GM19025 (cell line): ENCODE data around the gene TRAF7.
"Not testable (repeated sequence)": the region's sequence is repeated elsewhere in the genome, so short reads cannot be mapped to it uniquely, and the experiment has no call there.

Source experiments
- ATAC-seq: cut with Tn5 transposase; IDR thresholded peaks from one replicate; pipeline ENCODE4 v1.9.1; 2021; ENCODE audit warnings: mild to moderate bottlenecking, low read depth, moderate library complexity; ENCODE audit not compliant: unreplicated experiment

Gene TRAF7

DNA sequence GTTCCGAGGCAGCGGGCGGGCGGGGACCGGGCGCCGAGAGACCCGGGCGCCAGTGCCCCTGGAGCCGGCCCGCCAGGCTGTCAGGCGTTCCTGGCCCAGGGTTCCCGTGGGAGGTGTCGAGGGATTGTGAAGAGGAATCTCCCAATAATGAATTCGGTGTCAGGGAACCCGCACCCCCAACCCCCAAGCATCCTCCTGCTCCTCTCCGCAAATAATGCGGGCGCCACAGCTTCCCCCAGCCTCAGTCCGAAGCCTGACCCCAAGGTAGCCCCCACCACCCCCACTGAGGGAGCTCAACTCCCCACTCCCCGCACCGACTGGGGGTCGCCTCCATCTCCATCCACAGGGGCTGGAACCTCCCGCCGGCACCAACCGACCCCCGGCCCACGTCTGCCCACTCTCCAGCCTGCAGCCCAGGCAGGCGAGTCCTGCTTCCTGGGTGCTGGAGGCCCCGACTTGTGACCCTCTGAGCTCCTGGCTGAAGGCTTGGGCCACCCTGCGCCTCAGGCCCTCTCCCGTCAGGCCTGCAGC lies 41.5 kb downstream of the TRAF7 start:
- no peak for ATAC-seq

DNA sequence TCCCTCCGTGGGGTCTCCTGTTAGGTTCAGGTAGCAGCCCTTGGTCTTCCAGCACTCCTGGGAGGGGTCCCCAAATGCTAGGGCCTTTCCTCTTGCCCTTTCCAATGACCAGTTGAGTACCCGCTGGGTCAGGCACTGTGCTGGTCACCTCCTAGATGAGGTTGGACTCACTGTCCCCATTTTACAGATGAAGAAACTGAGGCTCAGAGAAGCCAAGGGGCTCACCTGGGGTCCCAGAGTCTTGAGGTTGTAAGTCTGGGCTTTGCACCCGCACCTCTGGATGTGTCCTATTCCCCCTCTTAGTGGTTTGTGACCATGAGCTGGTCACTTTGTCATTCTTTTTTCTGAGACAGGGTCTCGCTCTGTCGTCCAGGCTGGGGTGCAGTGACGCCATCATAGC lies 42.2 kb downstream of the TRAF7 start:
- no peak for ATAC-seq

GRCh38 chr16:2198283-2198682 lies 42.7 kb downstream of the TRAF7 start:
- no peak for ATAC-seq

- no peak for ATAC-seq
Measured at GRCh38 chr16:2199095-2199494, 43.5 kb downstream of the TRAF7 start.

DNA sequence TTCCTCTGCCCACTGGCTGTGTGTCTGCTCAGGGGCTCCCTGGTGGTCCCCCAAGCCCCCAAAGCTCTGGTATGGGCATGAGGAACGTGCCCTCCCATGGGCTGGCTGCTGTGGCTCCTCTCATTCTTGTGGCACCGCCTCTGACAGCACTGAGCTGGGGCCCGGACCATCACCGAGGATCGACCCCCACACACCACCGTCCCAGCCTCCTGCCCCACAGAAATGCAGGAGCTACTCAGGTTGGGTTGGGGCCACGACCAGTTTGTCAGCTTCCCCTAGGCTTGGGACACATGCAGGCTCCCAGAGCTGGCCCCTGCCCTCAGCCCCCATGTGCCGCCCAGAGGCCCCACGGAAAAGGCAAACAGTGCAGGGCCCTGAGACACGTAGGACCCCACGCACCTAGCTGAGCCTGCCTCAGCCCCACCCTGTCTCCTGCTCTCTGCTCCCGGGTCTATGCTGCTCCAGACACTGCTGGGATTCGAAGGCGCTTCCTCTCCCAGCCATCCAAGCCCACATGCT lies 44.1 kb downstream of the TRAF7 start:
- no peak for ATAC-seq

DNA sequence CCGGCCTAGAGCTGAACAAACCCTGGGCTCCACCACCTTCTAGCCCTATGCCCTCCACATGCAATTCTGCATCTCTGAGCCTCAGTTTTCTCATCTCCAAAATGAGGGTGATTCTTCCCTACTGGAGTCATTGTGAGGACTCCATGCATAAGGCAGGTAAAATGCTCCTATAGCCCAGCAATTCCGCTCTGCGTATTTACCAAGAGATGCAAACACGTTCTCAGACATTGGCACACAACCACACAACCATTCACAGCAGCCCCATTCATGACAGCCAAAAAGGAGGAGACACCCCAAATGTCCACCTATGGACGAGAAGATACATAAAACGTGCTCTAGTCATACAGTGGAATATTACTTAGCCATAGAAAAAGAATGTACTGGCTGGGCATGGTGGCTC lies 44.7 kb downstream of the TRAF7 start:
- ATAC-seq, result no peak

- not testable (repeated sequence) for ATAC-seq
Measured at GRCh38 chr16:2203119-2203688, 47.6 kb downstream of the TRAF7 start.

GRCh38 chr16:2204416-2205103 lies 49.0 kb downstream of the TRAF7 start:
- ATAC-seq, result no peak

- ATAC-seq, result peak; percentile 66
Measured at GRCh38 chr16:2205104-2205966, 49.8 kb downstream of the TRAF7 start, which contains the start of gene MLST8. MLST8 (plus strand) TSS chr16:2205454; CDS start chr16:2206086, 632 bp downstream.

DNA sequence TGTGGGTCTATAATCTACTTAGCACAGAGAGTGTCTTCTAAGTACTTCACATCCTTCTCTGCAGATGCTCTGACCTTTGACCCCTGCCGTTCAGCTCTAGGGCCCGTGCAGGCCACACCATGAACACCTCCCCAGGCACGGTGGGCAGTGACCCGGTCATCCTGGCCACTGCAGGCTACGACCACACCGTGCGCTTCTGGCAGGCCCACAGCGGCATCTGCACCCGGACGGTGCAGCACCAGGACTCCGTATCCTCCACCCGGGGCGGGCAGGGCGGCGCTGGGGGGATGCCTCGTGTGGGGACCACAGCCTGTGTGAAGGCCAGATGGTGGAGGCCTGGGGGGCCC lies 50.4 kb downstream of the TRAF7 start:
- ATAC-seq, result peak; percentile 5

DNA sequence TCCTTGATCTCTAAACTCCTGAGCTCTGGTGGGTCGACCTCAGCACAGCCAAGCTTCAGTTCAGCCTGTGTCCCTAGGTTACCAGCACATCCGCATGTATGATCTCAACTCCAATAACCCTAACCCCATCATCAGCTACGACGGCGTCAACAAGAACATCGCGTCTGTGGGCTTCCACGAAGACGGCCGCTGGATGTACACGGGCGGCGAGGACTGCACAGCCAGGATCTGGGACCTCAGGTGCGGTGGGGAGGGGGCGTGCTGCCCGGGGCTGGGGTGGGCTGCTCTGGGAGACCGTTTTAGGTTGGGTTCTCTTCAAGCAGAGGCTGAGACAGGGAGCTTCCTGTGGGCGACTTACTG lies 50.8 kb downstream of the TRAF7 start:
- ATAC-seq, result no peak

DNA sequence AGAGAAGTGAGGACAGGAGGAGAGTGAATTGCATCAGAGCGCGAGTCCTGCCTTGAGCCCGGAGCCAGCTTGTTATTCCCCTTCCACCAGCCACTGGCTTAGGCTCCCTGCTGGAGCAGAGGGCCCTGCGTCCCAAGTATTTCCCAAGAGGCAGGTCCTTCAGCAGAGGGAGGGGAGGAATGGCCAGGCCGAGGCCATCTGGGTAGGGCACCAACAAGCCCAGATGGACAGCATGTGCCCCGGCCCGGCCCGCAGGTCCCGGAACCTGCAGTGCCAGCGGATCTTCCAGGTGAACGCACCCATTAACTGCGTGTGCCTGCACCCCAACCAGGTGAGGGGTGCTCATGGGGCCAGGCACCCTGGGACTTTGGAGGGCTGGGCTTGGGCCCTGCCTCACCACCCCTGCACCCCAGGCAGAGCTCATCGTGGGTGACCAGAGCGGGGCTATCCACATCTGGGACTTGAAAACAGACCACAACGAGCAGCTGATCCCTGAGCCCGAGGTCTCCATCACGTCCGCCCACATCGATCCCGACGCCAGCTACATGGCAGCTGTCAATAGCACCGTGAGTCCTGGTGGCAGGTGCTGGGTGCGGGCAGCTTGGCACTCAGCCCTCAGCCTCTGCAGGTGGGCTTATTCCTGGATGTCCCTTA lies 51.3 kb downstream of the TRAF7 start:
- no peak for ATAC-seq

GRCh38 chr16:2207872-2208271 lies 52.3 kb downstream of the TRAF7 start:
- ATAC-seq, result no peak

GRCh38 chr16:2208308-2208707 lies 52.7 kb downstream of the TRAF7 start:
- no peak for ATAC-seq

DNA sequence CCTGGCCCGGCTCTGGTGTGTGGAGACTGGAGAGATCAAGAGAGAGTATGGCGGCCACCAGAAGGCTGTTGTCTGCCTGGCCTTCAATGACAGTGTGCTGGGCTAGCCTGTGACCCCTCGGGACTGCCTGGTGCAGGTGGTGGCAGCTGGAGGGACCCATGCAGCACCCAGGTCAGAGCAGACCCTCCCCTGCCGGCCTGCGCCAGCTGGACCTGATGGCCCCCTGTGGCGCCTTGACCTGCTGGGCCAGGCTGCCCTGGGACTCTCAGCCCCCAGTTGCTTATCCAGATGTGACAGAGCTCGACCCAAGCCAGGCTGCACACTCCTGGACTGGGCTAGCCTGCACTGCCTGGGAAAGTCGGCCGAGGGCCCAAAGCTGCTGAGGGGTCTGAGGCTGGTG lies 53.2 kb downstream of the TRAF7 start:
- ATAC-seq, result no peak

- no peak for ATAC-seq
Measured at GRCh38 chr16:2209258-2210008, 53.9 kb downstream of the TRAF7 start.

GRCh38 chr16:2210009-2210332 lies 54.4 kb downstream of the TRAF7 start:
- no peak for ATAC-seq

DNA sequence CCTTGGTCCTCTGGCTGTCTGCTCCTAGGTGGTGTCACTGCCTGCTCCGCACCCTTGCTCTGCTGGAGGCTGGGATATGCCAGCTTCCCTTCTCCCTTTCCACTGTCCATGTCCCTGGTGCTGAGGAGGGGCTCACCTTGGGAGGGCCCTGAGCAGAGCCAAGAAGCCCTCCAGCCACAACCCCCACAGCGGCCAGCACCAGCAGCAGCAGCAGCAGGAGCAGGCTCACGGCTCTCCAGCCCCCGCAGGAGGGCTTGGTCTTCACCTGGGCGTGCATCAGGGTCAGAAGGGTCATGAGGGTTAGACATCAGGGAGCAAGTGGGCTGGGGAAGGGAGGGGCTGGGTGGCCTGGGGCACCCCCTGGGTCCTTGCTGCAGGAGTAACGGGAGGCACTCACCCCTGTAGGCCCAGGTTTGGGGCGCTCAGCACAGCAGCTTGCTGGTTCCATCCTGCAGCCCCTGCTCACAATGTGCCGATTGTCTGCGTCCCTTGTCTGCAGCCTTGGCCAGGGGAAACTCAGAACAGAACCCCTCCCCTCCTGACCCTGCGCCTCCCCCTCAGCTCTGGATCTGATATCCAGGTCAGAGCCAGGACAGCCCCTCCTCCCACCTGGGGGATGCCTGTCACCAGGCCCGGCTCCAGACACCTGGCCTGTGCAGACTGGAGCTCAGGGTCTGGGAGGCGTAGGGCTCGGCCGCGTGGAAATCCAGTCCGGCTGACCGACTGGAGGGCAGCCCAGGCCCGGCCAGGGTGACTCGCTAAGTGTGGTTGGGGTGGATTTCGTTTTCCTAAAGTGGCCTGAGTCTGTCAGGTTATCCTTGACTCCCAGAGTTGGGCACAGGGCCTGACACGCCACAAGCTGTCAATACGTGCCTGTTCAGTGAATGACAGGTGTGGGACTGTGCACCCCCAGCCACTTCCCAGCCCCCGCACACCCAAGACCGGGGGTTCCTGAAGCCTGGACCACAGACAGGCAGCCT lies 55.1 kb downstream of the TRAF7 start, which contains the start of gene BRICD5:
Gene BRICD5 (minus strand): TSS at position 478 of the 980 bp plus-strand sequence. CDS start 30 bp downstream, at position 448.
- no peak for ATAC-seq

DNA sequence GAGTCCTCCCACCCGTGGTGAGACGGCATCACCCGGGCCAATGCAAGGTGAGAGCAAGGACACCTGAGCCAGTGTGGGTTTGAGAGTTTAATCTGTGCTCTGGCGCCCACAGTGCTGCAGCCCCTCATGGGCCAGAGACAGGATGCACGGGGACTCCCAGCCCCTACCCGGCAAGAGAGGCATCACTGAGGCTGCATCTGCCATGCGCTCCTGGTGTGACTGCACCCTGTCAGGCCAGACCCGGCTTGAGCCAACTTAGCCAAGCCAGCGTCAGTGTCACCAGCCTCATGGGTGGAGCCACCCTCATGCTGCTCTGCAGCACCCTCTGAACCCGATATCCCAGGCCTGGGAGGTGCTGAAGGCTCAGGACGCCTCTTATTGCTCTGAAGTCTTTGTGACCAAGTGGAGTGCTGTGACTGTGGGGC lies 56.4 kb downstream of the TRAF7 start:
- no peak for ATAC-seq
